ENCODE data around the gene TMEFF1.

The TMEFF1 gene

GRCh38 chr9:100474924-100475276 lies 2.0 kb downstream of the TMEFF1 start:
- TF ChIP-seq CTCF (conservative IDR thresholded peaks at IDR 0.05; ENCODE audit: low read length): no peak
- no peak overlapping the region for H3K4me3 ChIP-seq (ENCODE audit: low read length)
- DNase-seq (ENCODE audit: low read depth): no peak

- peak; percentile 49 for DNase-seq (ENCODE audit: low read depth)
- H3K4me3 ChIP-seq (ENCODE audit: low read length): no peak overlapping the region
- TF ChIP-seq CTCF (conservative IDR thresholded peaks at IDR 0.05; ENCODE audit: low read length): no peak
Observed at GRCh38 chr9:100477241-100477640, 4.3 kb downstream of the TMEFF1 start.

GRCh38 chr9:100478192-100478591 lies 5.2 kb downstream of the TMEFF1 start:
- DNase-seq (ENCODE audit: low read depth): no peak
- TF ChIP-seq CTCF (conservative IDR thresholded peaks at IDR 0.05; ENCODE audit: low read length): no peak
- H3K4me3 ChIP-seq (ENCODE audit: low read length): no peak overlapping the region

GRCh38 chr9:100479820-100480219 lies 6.9 kb downstream of the TMEFF1 start:
- TF ChIP-seq CTCF (conservative IDR thresholded peaks at IDR 0.05; ENCODE audit: low read length): no peak
- H3K4me3 ChIP-seq (ENCODE audit: low read length): no peak overlapping the region
- DNase-seq (ENCODE audit: low read depth): no peak

GRCh38 chr9:100485196-100485595 lies 12.2 kb downstream of the TMEFF1 start:
- TF ChIP-seq CTCF (conservative IDR thresholded peaks at IDR 0.05; ENCODE audit: low read length): no peak
- DNase-seq (ENCODE audit: low read depth): no peak
- no peak overlapping the region for H3K4me3 ChIP-seq (ENCODE audit: low read length)

- no peak overlapping the region for H3K4me3 ChIP-seq (ENCODE audit: low read length)
- DNase-seq (ENCODE audit: low read depth): no peak
- TF ChIP-seq CTCF (conservative IDR thresholded peaks at IDR 0.05; ENCODE audit: low read length): no peak
Observed at GRCh38 chr9:100486479-100487176, 13.7 kb downstream of the TMEFF1 start.

GRCh38 chr9:100488177-100488576 lies 15.2 kb downstream of the TMEFF1 start:
- no peak for DNase-seq (ENCODE audit: low read depth)
- H3K4me3 ChIP-seq (ENCODE audit: low read length): no peak overlapping the region
- TF ChIP-seq CTCF (conservative IDR thresholded peaks at IDR 0.05; ENCODE audit: low read length): no peak

All from AG10803 (cell line).